HPDE6-E6E7 (cell line): Measurements from ENCODE around the gene MRPL12.

ENCODE experiments used
- DNase-seq: peaks from one replicate; pipeline ENCODE4 v3.0.0; 2011; ENCODE audit warnings: missing footprints; ENCODE audit errors: extremely low spot score

Gene MRPL12

DNA sequence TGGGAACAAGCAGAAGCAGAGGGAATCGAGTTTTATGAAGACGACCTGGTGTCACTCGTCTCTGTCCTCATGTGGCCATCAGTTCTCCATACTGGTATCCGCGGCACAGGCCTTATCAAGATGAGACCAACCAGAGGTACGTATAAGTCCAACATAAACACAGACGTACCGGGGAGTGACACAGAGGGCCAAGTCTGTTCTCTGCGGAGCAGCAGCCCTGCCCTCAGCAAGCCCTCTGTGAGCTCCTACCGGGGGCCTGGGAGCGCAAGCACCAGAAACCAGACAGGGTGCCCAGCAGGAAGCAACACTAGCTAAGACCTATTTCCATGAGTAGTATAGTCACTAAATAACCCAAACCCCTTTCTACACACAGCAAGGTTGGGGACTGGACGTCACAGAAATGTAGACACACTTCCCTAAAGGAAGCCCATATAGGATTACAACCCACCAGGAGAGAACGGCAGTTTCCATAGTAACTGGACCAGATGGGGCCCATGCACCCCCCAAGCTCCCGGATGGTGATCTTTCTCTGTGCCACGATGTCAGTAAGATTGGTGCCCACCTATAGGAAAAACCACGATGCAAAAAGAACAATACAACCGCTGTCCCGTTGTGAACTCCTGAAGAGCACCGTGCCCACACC lies 20.5 kb upstream of the MRPL12 start:
- no peak for DNase-seq

DNA sequence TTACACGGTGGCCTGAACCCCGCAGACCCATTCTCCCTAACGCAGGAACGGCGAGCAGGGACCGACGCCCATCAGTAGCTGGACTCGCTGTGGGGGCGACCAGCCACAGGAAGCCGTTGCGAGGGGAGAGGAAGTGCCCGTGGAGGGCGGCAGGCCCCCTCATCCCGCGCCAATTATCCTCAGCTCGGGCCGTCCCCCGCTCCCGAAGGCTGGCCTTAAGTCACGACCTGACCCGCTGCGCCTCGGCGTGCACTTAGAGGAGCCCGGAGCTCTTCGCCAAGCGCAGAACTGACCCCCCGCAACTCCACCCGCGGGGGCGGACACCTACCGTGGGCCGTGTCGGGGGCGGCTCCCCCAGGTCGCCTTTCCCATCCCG lies 20.0 kb upstream of the MRPL12 start:
- no peak for DNase-seq

DNA sequence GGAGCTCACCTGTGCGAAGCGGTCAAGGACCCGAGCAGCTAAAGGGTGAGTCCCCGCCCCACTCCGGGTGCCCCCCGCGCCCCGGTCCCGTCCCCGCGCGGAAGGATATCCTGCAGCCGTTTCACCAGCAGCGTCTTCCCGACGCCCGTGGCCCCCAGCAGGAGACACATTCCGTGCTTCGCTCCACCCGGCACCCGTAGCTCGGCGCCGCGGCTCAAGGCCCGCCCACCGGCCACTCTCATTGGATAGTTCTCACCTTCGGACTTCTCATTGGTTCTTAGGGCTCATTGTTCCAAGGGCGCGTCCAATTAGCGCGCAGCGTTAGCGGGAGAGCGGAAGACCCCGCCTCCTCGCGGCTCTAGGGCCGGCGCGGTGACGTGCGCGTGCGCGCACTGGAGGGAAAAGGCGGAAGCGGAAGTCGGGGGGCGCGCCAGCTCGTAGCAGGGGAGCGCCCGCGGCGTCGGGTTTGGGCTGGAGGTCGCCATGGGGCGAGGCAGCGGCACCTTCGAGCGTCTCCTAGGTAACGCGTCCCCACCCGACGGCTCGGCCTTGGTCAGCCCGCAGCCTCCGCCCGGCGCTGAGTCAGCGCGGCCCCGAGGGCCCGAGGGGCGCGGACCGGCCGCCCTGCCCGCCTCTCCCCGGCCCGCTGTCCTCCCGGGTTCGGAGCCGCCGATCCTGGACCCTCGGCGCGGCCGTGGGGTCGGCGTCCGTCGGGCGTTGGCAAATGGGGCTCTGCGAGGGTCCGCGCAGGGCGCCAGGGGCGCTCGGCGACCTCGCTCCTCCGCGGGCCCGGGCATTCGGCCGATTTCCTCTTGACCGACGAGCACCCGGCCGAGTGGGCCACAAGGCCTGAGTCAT lies 19.4 kb upstream of the MRPL12 start, which contains the start of the genes ARL16 and HGS:
Gene ARL16, minus strand, starts transcription at position 214 of the 858 bp plus-strand sequence. Its CDS starts 44 bp downstream, at position 170.
Gene HGS, plus strand, starts transcription at position 428 of the 858 bp plus-strand sequence. Its CDS starts 56 bp downstream, at position 484.
- peak; percentile 99 for DNase-seq

DNA sequence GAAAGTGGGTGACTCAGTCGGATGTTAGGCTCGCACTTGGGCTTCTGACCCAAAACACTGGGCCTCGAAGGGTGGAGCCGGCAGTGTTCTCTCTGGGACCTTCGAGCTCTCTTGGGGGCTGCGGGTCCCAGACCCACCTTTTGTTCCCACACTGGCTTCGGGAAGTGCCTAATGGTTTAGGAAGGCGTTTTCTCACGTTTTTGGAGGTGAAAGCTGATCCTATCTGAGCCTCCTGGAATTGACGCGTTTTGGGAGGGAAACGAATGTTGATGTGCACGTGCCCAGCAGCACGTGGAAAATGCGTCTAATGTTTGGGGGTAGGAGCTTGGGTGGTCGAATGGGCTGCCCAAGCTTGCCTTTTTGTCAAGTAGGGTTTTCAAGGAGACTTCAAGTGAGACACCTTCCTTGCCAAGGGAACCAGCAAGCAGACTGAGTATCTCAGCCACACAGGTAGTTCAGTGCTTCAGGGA lies 18.7 kb upstream of the MRPL12 start:
- no peak for DNase-seq

DNA sequence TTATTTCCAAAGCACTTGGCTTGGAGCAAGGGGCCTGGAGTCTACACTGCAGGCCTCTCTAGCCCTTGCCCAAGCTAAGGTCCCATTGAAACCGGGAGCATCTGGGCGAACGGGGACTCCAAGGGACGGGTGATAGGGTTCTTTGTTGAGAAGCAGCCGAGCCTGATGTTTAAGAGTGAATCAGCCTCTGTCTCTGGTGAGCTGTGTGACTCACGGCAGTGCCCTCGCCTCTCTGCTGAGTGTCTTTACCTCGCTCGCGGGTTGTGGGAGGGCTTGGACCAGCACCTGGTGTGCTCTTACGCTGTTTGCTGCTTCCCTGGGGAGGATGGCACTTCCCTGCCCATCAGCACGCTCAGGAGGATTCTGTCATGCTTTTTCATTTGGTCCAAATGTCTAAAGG lies 18.1 kb upstream of the MRPL12 start:
- peak; percentile 98 for DNase-seq

DNA sequence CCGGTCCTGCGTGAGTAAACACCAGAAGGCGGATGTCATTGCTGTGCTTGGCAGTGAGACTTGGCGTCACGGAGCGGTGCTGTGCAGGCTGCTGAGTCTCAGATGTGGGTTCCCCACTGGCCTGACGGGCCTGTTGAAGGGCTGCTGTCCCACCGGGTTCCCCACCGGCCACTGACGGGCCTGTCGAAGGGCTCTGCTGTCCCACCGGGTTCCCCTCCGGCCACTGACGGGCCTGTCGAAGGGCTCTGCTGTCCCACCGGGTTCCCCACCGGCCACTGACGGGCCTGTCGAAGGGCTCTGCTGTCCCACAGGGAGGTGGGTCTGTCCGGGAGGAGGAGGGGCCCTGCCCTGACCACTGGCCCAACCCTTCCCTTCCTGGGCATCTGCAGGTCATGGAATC lies 16.6 kb upstream of the MRPL12 start:
- DNase-seq: no peak

GRCh38 chr17:81687770-81688541 lies 15.2 kb upstream of the MRPL12 start:
- DNase-seq: no peak

- no peak for DNase-seq
These were observed 14.6 kb upstream of the MRPL12 start for GRCh38 chr17:81688616-81689015.

GRCh38 chr17:81690066-81690465 lies 13.1 kb upstream of the MRPL12 start:
- no peak for DNase-seq

DNA sequence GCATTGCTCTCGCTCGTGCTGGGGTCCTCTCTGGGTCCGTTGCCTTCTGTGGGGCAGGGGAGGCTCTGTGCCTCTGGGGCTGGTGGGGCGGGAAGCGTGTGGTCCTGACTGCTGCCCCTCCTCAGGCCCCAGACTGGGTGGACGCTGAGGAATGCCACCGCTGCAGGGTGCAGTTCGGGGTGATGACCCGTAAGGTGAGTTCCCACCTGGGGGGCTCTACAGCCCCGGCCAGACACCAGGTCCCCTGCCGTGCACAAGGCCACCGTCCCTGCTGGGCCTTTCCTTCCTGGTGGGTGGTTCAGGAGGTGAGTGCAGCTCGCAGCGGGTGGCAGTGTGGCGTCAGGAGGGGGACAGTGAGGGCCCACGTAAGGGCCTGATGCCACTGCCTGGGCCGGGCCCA lies 12.6 kb upstream of the MRPL12 start:
- DNase-seq: no peak

- no peak for DNase-seq
These were observed 12.0 kb upstream of the MRPL12 start for GRCh38 chr17:81691196-81691595.

GRCh38 chr17:81691608-81692007 lies 11.6 kb upstream of the MRPL12 start:
- no peak for DNase-seq

GRCh38 chr17:81693509-81694210 lies 9.5 kb upstream of the MRPL12 start:
- DNase-seq: no peak

DNA sequence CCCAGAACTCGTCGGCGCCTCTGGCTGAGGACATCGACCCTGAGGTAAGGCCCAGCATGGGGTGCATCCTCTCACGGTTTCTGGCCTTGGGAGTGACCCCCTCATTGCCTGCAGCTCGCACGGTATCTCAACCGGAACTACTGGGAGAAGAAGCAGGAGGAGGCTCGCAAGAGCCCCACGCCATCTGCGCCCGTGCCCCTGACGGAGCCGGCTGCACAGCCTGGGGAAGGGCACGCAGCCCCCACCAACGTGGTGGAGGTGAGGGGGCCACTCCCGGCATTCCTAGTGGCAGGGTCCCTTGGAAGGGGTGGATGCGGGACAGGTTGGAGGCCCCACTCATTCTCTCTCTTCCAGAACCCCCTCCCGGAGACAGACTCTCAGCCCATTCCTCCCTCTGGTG lies 8.4 kb upstream of the MRPL12 start:
- DNase-seq: no peak

DNA sequence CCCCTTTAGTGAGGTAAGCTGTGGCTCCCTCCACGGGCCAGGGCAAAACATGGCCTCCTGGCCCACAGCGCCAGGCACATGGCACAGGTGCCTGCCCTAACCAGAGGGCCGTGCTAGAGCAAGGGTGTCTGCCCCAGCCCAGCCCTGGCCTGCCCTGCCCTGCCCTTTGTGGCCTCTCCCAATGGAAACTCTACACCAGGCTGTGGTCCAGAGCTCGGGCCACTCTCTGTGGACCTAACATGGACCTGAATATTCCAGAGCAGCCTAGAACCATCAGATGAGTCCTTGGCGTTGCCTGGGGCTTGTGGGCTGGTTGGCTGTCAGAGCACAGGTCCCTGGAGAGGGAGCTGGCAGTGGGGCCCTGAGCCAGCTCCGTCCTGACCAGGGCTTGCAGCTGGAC lies 8.0 kb upstream of the MRPL12 start:
- no peak for DNase-seq

- DNase-seq: no peak
These were observed 7.4 kb upstream of the MRPL12 start for GRCh38 chr17:81695801-81696200.

- DNase-seq: no peak
These were observed 6.8 kb upstream of the MRPL12 start for GRCh38 chr17:81696218-81696941.

DNA sequence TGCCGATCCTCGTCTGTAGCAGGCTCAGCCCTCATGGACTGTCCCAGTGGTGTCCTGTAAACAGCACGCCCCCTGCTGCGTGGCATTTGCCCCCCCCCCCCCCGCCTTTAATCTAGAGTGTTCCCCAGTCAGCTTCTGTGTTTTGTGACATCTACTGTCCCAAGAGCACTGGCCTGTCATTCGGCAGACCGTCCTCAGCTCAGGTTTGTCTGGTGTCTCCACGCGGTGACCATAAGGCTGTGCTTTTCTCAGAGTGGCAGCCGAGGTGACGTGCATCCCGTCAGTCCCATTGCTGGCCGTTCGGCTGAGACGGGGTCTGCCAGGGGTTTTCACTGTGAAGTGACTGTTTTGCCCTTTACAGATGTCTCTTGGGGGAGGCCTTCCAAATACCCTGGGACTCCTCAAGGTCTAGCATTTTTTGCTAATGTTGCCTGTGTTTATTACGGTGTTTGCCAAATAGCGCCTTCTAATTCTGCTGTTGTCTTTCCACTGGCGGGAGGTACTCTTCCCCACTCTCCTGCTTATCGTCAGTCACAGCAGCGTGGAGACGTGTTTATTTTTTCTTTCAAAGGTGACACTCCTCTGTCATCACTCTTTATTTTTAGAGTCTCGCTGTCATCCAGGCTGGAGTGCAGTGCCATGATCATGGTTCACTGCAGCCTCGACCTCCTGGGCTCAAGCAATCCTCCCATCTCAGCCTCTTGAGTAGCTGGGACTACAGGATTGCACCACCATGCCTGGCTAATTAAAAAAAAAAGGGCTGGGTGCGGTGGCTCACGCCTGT lies 5.7 kb upstream of the MRPL12 start:
- DNase-seq: no peak

GRCh38 chr17:81700353-81701287 lies 2.5 kb upstream of the MRPL12 start:
- no peak for DNase-seq
